Endometrium (tissue), 2 donors: ENCODE measurements around the gene CDKN1B.

Experiments
- FAIRE-seq: peaks from 2 replicates; lab custom pipeline; 2012; peaks lifted over from hg19 to GRCh38; lab: Jason Lieb, UNC
- donor health status: control.
- donor health status: control.

CDKN1B gene

DNA sequence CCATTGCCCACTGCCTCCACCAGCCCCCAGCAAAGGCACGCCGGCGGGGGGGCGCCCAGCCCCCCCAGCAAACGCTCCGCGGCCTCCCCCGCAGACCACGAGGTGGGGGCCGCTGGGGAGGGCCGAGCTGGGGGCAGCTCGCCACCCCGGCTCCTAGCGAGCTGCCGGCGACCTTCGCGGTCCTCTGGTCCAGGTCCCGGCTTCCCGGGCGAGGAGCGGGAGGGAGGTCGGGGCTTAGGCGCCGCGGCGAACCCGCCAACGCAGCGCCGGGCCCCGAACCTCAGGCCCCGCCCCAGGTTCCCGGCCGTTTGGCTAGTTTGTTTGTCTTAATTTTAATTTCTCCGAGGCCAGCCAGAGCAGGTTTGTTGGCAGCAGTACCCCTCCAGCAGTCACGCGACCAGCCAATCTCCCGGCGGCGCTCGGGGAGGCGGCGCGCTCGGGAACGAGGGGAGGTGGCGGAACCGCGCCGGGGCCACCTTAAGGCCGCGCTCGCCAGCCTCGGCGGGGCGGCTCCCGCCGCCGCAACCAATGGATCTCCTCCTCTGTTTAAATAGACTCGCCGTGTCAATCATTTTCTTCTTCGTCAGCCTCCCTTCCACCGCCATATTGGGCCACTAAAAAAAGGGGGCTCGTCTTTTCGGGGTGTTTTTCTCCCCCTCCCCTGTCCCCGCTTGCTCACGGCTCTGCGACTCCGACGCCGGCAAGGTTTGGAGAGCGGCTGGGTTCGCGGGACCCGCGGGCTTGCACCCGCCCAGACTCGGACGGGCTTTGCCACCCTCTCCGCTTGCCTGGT is at the start of gene CDKN1B:
CDKN1B (plus strand) TSS at position 576 of the 793 bp plus-strand sequence. CDS start 472 bp downstream, outside the sequence.
- no peak for FAIRE-seq

DNA sequence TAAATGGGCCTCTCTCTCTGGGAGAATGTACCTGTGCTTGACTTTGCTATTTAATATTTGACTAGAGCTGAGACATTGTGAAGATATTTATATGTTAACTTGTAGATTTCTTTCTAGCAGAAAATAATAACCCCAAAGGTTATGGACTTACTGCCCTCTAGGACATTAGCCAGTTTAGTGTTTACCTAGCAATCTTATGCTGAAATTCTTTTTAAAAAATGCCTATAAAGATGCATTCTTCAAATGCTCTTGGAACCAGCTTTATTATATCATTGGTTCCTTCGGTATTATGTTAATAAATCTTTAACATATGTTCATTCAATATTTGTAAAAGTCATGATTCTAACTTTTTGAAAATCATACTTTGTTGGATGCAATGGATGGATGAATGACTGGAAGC is 49.2 kb upstream of the CDKN1B start:
- no peak for FAIRE-seq

DNA sequence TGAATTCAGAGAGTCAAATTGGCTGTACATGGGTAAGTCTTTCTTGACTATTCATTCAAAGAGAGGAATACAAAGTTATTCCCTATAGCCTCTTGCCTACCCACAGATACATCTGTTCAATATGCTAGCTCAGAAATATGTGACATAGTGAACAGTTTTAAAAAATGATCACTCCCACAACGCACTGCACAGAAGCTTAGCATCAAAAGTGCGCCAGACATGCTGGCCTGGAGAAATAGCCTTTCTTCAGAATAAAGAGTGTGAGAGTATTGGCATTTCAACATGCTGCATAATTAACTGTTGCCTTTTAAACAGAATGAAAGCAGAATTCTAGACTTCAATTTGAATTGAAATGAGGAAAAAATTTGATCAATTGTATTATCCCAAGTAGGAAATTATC is 48.1 kb upstream of the CDKN1B start:
- FAIRE-seq = no peak

DNA sequence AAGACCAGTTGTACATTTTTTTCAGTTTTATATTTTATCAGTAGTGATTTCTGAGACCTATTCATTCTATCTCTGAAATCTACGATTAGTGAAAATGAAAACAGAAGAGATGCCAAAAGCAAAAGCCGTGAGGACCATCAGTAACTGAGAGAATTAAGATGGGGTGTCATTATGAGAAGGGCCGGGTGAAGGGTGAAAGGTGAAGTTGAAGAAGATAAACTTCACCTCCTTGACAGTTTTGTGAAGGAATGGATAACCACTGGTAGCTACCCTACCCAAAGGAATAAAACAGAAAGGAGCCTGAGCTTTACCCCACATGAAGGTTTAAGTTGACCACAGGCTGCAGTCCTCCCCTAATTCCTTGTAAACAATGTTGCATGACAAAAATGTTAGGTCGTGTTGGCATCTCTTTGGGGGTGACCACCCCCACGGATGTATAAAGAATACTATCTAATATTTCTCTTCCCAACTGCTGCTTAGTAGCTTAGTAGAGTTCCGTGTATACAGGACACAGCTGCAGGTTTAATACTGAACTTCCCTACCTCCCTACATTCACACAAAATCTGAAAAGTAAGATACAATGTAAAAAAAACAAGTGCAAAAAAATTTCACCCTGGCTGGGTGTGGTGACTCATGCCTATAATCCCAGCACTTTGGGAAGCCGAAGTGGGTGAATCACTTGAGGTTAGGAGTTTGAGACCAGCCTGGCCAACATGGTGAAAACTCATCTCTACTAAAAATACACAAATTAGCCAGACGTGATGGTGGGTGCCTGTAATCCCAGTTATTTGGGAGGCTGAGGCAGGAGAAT is 45.1 kb upstream of the CDKN1B start:
- no peak for FAIRE-seq

DNA sequence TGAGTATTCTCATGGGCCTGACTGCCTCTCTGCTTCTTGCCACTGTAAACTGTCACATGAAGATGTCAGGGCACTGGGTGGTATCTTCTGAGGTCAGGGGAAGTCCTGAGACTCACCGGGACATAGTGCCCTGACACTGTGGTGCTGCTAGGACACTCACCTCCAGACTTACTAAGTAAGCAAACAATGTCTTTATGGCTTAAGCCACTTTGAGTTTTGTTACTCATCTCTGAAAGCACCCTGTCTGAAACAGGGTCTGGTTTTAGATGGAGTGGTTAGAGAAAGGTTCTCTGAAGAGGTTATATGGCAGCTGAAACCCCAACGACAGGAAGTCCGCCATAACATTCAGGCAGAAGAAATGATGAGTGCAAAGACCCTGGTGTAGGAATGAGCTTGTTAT is 43.9 kb upstream of the CDKN1B start:
- no peak for FAIRE-seq

DNA sequence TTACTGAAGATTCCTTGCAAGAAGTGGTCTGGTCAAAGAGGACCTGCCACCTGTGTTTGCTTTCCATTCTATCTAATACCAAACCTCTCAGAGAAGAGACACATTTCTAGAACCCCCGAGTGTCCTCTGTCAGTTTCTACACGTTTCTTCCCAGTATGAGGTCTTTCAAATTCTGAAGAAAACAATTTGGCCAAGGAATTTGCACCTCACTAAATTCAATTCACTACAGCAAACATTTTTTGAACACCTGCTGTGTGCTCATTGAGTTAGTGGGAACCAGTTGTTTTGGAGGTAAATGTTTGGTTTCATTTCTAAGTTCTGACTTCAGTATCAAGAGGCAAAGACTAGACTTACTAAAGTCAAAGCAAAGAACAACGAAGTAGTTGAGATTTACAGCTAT is 40.6 kb upstream of the CDKN1B start:
- FAIRE-seq = no peak

DNA sequence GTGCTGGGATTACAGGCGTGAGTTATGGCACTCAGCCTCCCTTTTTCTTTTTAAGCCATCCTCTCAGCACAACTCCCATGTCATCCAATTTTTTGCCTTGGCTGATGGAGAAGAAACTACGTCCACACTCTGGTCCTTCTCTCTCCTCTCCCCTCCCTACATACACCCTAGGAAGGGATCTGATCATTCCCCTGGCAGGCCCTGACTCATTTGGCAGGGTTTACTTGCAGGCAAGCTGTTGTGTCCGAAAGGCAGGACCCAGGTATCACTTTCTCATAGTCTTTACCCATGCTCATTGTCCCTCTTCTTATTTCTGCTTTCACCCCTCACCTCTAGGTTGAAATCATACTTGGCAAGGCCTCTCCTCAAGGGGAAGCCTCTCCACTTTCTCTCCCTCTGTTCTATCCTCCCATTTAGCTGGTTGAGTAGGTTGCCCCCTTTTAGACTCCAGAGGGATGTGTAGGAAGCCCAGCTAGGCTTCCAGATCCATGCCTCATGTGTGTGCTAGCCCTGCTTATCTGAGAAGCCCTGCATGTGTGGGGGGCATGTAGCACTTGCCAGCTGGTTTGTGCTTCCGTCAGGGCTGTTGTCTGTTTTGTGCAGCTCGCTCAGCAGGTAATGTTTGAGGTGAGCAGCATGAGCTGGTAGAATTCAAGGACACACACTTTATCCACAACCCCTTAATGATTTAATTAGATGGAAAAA is 36.0 kb upstream of the CDKN1B start:
- no peak for FAIRE-seq

DNA sequence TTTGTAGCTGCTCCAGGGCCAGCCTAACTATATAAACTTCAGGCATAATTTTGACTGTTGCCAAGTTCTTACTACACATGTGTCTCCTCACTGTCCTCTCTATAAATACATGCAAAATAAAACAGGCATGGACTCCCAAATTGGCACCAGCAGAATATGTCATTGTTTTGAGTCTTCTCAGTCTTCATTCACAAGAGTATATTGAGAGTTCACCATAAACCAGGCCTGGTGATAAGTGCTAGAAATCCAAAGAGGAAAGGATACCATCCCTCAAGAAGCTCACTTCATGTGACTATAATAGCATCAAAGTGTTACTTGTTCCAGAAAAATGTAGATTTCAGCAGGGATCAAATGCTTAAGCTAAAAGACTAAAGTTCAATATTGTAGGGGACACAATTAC is 34.9 kb upstream of the CDKN1B start:
- no peak for FAIRE-seq

DNA sequence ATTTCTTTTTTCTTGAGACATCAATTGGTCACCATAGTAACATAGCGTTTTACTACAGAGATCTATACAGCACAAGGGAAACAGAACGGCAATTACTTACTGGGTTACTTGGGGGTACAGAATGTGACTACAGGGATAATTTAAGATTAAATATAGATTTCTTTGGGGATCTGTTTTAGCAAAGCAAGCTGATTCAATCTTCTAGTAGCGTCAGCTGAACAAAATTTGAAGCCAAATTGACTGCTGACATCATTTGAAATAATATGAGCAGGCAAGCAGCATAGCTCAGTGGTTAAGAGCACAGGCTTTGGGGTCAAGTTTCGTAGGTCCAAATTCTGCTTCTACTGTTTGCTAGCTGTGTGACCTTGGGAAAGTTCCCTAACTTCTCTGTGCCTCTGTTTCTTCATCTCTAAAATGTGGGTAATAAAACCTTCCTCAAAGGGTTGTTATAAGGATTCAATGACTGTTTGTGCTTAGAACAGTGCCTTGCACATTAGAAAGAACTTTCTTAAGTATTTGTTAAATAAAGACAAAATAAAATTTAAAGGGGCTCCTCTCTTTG is 34.0 kb upstream of the CDKN1B start:
- FAIRE-seq = no peak

DNA sequence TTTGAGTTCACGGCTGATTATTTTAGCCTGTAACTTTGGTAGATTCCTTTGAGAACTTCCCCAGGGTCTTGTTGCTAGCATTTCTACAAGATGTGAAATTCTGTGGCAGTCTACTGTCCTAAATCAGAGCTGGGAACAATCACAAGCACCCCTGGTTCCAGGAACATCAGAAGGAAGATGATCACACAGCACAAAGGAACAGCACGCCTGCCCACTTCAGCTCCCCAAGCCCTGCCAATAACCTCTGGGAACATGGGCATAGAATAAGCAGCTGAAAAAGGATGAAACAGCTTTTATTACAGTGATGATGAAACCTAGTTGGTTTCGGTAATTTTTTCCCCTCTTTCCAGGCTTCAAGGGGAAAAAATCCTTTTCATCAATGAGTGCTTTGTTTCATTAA is 33.4 kb upstream of the CDKN1B start:
- no peak for FAIRE-seq

DNA sequence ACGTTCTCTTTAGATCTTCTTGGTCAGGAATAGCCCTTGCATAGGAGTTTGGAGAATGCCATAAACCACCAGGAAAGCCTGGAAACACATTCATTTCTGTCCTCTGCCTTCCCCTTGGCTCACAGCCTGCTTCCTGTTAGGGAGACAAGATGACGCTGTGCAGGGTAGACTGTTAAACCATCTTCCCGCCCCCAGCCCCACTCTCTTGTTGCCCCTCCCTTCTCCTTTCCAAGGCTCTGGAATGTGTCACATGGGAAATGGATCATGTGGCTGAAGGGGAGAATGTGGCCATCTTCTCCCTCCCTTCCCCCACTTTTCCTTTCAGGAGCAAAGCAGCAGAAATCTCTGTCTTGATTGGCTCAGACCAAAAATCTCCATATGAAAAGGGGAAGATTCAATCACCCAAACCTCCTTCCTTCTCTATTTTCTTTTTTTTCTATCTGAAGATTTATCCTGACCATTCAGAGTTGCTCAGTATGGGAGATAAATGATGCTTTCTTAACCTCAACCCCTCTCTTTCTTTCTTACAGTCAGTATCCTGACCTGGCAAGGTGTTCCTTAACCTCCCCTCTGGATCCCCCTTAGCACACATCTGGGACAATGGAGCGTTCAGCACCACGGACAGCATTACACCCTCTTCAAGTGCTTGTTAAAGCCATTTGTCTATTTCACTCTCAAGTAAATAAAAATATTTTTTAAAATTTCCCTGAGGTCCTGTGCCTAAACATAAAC is 32.6 kb upstream of the CDKN1B start:
- FAIRE-seq = no peak

DNA sequence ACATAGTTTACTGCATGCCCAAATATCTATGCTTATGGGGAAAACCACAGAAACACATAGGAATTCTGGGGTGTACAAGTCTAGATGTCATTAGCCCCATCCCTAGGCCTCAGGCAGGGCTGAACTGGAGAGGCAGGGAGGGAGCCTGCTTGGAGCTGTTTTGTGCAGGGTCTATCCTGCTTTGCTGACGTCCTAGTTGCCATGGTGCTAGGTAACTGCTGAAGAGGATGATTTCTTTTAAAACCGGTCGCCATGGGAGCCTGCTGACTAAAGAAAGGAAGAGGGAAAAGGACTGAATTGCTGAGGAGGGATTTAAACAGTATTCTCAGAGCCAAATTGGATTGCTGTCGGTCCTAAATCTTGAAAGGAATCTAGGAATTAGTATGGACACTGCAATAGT is 31.9 kb upstream of the CDKN1B start:
- no peak for FAIRE-seq

DNA sequence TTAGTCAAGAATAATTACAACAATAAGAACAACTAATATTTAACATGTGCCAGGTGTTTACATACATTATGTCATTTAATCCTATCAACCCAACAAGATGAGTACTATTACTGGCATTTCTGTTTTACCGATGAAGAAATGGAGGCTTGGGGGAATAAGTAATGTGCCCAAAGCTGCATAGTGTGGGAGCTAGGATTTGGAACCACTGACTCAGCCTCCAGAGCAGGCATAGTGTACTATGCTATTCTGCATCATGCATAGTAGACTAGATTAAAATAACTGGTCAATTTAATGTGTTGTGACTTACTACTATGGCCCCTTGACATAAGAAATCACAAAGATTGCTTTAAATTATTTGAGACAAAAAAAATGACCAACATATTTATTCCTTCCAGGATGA is 30.7 kb upstream of the CDKN1B start:
- FAIRE-seq = no peak

DNA sequence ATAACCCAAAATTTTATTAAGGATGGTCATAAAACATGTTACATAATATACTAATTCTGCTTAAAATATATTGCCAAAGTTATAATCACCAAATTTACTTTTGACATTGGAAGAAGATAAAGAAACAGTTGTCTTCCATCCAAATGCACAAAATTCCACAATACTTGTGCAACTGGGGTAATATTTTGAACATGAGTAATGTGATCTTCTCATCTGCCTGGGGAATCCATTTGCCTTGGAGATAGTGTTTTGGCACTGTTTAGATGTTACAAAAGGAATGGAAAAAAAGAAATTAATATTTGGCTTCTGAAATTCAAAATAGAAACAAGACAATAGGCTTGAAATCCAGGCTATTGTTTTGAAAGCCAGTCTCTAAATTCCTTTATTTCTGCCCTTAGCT is 30.2 kb upstream of the CDKN1B start:
- FAIRE-seq = no peak

DNA sequence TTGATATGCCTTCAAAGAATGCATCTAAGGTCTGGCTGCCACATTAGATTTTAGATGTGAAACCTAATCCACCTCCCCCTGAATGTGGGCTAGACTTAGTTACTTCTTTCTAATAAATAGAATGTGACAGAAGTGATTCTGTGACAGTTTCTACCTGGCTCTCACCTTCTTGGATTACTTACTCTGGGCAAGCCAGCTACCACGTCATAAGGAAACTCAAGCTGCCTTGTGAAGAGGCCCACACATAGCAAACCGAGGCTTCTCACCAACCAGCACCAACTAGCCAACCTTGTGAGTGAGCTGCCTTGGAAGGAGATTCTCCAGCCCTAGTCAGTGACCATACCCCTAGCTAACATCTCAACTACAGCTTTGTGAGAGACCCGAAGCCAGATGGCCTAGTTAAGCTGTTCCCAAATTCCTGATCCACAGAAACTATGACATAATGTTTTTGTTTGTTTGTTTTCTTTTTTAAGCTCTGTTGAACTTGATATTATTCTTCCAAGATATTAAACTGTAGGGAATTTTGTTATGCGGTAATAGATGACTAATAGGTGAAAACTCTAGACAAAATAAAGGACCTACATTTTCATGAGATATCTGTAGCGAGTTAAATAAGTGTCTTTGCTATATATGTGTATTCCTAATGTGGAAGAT is 27.4 kb upstream of the CDKN1B start:
- FAIRE-seq = no peak

DNA sequence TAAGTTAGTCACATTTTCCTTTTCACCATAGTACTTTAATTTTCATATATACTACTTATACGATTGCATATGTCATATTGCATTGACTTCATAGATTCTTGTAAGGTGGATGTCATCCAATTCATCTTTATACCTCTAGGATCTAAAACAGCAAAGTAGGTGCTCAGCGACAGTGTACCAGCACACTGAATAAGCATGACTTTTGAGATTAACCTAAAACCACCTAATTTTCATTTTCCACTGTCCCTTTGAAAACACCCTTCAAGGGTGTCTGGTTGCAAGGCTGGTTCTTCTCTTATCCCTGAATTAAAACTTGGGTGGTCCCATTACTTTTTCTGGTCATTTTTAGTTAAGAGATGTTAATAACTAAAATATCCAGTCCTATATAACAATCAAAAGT is 25.6 kb upstream of the CDKN1B start:
- FAIRE-seq = no peak

DNA sequence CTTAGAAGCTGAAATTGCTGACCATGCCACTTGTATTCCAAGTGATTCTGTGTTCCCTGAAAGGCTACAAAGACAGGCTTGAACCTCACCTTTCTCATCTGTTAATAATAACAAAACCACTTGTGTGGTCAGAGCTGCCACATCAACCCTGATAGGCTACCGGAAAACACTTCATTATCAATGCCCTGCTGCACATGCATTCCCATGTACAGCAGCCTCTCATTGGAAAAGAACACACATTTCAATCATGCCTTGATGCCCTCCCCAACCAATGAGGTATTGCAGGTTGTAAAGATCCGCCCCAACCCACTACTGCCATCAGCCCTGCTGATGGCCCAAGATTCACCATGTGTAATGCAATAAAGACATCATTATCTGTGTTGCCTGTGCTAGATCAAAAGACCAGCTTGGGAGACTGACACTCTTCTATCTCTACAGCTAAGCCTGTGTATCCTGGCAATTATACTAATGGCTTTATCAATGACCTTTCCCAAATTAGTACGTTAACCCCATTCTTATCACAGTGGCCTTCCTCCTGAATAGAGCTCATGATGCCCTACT is 24.0 kb upstream of the CDKN1B start:
- FAIRE-seq = no peak

DNA sequence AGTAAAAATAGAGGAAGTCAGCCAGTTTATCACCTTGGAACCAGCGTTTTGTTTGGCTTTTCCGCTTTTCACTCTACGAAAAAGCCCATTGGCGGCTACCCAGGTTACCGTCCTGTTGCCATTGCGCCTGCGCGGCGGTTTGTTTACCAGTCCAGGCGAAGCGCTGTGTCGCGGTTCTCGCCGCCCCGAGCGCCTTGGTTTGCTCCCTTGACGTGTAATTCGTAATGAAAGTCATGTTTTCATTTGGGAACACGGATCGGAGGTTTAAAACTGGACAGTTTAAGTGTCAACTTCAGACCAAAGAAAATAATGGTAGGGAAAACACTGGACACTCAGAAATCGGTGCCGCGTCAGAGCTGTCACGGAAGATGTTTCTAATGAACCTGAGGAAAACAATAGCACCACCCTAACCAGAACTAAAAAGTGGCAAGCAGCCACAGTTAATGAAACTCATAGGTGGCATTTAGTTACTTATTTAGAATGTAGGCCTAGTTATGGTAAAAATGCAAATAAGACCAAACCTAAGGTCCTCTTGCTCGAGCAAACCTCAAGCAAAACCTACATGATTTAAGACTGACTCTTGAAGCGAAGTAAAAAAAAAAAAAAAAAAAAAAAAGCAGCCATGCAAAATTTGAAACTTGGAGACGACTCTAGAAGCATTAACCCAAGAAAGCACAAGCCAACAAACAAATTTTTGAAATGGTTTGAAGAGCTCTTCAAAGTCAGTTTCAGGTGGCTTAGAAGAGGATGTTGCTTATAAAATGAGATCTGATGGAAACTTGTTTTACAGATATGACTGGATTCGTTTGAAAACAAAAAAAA is 20.4 kb upstream of the CDKN1B start:
- FAIRE-seq = peak; percentile 70

DNA sequence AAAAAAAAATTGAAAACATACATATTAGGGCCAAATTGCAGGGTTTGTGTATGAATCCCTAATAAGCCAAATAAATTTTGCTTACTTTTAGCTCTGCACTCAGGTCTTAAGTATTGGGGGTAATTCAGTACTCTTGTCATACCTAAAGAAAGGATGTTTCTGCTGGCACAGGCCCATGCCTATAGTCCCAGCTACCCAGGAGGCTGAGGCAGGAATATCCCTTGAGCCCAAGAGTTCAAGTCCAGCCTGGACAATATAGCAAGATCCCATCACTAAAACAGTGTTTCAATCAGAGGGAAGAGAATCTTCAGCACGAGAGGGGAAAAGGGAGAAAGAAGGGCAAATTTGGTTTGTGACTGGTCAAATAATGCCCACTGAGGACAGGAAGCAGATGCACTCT is 17.8 kb upstream of the CDKN1B start:
- no peak for FAIRE-seq

DNA sequence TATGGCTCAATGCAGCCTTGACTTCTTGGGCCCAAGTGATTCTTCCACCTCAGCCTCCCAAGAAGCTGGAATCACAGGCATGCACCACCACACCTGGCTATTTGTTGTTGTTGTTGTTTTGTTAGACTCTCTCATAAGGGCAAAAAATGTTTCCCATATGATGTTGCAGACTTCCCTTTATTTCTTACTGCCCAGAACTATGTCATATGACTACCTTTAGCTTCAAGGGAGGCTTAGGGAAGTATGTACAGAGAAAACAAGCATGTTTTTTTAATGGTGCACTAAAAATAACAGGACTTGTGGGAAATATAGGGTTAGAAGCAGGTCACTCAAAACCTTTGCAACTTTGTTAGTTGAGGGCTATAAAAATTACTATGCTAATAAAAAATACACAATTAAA is 16.9 kb upstream of the CDKN1B start:
- no peak for FAIRE-seq
